ENCODE data around the gene TP53RK. TPM values are rescaled to one million over a fixed set of nuclear protein-coding genes. Genes with fewer than 3 reads are reported as not detected.

Gene TP53RK
- total and polyA plus RNA-seq, 2 experiments from 2014 or later: 24.2 to 26.0 TPM

- no peaks in the 10 kb centered on the region; the same call in 1 of the 2 replicates for H3K4me1 ChIP-seq (ENCODE audit: insufficient read depth)
- Mint-ChIP-seq H3K4me3 (no peak overlapping the region), H3K4me1 (peaks cover 8% of the 10 kb centered on the region; the same call in 2 of the 3 replicates), H3K36me3 (ENCODE audit: low read depth) (no peaks in the 10 kb centered on the region), H3K27me3 (ENCODE audit: insufficient read depth, low read depth, poor library complexity) (peaks cover 12% of the 10 kb centered on the region), H3K9me3 (no peaks in the 10 kb centered on the region; the same call in 2 of the 3 replicates), H3K27ac (no peak overlapping the region)
- no peak for DNase-seq (ENCODE audit: low spot score)
- no peaks in the 10 kb centered on the region for H3K79me2 ChIP-seq (replicated peaks; ENCODE audit: insufficient read depth)
- no peaks in the 10 kb centered on the region for H3K36me3 ChIP-seq (ENCODE audit: insufficient read depth)
- no peak overlapping the region for H2AFZ ChIP-seq
- no peaks in the 10 kb centered on the region for H4K20me1 ChIP-seq (replicated peaks; ENCODE audit: insufficient read depth)
- ATAC-seq: no peak
- no peak overlapping the region for H3K27ac ChIP-seq (ENCODE audit: low read depth)
- no peaks in the 10 kb centered on the region for H3F3A ChIP-seq (replicated peaks; ENCODE audit: low read depth)
- no peaks in the 10 kb centered on the region for H3K9me2 ChIP-seq (ENCODE audit: insufficient read depth)
- no peaks in the 10 kb centered on the region for H3K27me3 ChIP-seq (ENCODE audit: insufficient read depth)
- no peak overlapping the region for H3K4me2 ChIP-seq
- no peak overlapping the region for H3K4me3 ChIP-seq
- TF ChIP-seq CTCF (conservative IDR thresholded peaks at IDR 0.05; ENCODE audit: low read depth in 2 of 2) (no peak), ZNF114 (CRISPR knock-in tag; IDR thresholded peaks at IDR 0.05) (no peak), STAT1 (IDR thresholded peaks at IDR 0.05; ENCODE audit: unreplicated experiment) (no peak), CREB1 (CRISPR knock-in tag; IDR thresholded peaks at IDR 0.05; ENCODE audit: low read depth) (no peak), EZH2 (IDR thresholded peaks at IDR 0.05; ENCODE audit: low read depth, unreplicated experiment) (no peak), JUNB (IDR thresholded peaks at IDR 0.05; ENCODE audit: unreplicated experiment) (no peak), POLR2AphosphoS5 (IDR thresholded peaks at IDR 0.05; ENCODE audit: low read depth) (no peak), REST (IDR thresholded peaks at IDR 0.05; ENCODE audit: unreplicated experiment) (no peak), NANOG (IDR thresholded peaks at IDR 0.05; ENCODE audit: borderline replicate concordance) (no peak), EZH2phosphoT487 (IDR thresholded peaks at IDR 0.05; ENCODE audit: unreplicated experiment) (no peak), ZNF331 (CRISPR knock-in tag; IDR thresholded peaks at IDR 0.05; ENCODE audit: low read depth) (no peak)
- TF ChIP-seq, protein P1, sequence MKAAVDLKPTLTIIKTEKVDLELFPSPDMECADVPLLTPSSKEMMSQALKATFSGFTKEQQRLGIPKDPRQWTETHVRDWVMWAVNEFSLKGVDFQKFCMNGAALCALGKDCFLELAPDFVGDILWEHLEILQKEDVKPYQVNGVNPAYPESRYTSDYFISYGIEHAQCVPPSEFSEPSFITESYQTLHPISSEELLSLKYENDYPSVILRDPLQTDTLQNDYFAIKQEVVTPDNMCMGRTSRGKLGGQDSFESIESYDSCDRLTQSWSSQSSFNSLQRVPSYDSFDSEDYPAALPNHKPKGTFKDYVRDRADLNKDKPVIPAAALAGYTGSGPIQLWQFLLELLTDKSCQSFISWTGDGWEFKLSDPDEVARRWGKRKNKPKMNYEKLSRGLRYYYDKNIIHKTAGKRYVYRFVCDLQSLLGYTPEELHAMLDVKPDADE (IDR thresholded peaks at IDR 0.05): no peak
- TF ChIP-seq, protein P2, sequence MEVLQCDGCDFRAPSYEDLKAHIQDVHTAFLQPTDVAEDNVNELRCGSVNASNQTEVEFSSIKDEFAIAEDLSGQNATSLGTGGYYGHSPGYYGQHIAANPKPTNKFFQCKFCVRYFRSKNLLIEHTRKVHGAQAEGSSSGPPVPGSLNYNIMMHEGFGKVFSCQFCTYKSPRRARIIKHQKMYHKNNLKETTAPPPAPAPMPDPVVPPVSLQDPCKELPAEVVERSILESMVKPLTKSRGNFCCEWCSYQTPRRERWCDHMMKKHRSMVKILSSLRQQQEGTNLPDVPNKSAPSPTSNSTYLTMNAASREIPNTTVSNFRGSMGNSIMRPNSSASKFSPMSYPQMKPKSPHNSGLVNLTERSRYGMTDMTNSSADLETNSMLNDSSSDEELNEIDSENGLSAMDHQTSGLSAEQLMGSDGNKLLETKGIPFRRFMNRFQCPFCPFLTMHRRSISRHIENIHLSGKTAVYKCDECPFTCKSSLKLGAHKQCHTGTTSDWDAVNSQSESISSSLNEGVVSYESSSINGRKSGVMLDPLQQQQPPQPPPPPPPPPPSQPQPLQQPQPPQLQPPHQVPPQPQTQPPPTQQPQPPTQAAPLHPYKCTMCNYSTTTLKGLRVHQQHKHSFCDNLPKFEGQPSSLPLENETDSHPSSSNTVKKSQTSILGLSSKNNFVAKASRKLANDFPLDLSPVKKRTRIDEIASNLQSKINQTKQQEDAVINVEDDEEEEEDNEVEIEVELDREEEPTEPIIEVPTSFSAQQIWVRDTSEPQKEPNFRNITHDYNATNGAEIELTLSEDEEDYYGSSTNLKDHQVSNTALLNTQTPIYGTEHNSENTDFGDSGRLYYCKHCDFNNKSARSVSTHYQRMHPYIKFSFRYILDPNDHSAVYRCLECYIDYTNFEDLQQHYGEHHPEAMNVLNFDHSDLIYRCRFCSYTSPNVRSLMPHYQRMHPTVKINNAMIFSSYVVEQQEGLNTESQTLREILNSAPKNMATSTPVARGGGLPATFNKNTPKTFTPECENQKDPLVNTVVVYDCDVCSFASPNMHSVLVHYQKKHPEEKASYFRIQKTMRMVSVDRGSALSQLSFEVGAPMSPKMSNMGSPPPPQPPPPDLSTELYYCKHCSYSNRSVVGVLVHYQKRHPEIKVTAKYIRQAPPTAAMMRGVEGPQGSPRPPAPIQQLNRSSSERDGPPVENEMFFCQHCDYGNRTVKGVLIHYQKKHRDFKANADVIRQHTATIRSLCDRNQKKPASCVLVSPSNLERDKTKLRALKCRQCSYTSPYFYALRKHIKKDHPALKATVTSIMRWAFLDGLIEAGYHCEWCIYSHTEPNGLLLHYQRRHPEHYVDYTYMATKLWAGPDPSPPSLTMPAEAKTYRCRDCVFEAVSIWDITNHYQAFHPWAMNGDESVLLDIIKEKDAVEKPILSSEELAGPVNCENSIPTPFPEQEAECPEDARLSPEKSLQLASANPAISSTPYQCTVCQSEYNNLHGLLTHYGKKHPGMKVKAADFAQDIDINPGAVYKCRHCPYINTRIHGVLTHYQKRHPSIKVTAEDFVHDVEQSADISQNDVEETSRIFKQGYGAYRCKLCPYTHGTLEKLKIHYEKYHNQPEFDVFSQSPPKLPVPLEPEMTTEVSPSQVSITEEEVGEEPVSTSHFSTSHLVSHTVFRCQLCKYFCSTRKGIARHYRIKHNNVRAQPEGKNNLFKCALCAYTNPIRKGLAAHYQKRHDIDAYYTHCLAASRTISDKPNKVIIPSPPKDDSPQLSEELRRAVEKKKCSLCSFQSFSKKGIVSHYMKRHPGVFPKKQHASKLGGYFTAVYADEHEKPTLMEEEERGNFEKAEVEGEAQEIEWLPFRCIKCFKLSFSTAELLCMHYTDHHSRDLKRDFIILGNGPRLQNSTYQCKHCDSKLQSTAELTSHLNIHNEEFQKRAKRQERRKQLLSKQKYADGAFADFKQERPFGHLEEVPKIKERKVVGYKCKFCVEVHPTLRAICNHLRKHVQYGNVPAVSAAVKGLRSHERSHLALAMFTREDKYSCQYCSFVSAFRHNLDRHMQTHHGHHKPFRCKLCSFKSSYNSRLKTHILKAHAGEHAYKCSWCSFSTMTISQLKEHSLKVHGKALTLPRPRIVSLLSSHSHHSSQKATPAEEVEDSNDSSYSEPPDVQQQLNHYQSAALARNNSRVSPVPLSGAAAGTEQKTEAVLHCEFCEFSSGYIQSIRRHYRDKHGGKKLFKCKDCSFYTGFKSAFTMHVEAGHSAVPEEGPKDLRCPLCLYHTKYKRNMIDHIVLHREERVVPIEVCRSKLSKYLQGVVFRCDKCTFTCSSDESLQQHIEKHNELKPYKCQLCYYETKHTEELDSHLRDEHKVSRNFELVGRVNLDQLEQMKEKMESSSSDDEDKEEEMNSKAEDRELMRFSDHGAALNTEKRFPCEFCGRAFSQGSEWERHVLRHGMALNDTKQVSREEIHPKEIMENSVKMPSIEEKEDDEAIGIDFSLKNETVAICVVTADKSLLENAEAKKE (CRISPR knock-in tag; IDR thresholded peaks at IDR 0.05): no peak
Observed at GRCh38 chr20:46641424-46641823, 47.8 kb downstream of the TP53RK start.
